Suprapubic skin (tissue), 4 donors: ENCODE results near the gene IRF6.

ENCODE experiments used
- EP300 ChIP-seq: sonication (generic); formaldehyde crosslinking; IDR thresholded peaks from one replicate; pipeline ENCODE4 v1.6.1; 2017; ENCODE audit warnings: antibody characterized with exemption
- POLR2A ChIP-seq, 2 donors: fragments of 450-650 bp; IDR thresholded peaks; one replicate each; pipeline ENCODE4 v1.6.1; 2017; ENCODE audit warnings: antibody characterized with exemption in 2 of 2, mild to moderate bottlenecking in 2 of 2, moderate library complexity in 2 of 2
- POLR2AphosphoS5 ChIP-seq, 3 donors: sonication (generic); formaldehyde crosslinking; IDR thresholded peaks; one replicate each; pipeline ENCODE4 v1.6.1; 2017; ENCODE audit warnings: antibody characterized with exemption in 3 of 3
- TF ChIP-seq, protein P1 (sequence below), 2 donors: fragments of 200-600 bp in 1 of 2; fragments of 450-650 bp in 1 of 2; sonication (generic) in 1 of 2; IDR thresholded peaks; one replicate each; pipeline ENCODE4 v1.5.1; 2016 to 2019; ENCODE audit warnings: antibody characterized with exemption in 2 of 2, mild to moderate bottlenecking in 1 of 2, moderate library complexity in 1 of 2

DNA sequence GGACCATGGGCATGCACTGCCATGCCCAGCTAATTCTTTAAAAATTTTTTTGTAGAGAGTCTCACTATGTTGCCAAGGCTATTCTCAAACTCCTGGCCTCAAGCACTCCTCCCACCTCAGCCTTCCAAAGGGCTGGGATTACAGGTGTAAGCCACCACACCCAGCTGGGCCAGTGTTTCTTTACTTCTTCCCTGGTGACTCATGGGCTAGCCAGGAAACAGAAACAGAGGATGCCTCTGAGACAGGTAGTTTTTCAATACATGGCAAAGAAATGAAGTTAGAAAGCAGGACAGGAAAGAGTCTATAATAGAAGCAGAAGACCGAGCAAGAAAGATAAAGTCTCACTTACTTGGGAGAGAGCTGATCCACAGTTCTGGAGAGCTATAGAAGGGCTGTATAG lies 14.0 kb downstream of the IRF6 start:
- TF ChIP-seq, protein P1, sequence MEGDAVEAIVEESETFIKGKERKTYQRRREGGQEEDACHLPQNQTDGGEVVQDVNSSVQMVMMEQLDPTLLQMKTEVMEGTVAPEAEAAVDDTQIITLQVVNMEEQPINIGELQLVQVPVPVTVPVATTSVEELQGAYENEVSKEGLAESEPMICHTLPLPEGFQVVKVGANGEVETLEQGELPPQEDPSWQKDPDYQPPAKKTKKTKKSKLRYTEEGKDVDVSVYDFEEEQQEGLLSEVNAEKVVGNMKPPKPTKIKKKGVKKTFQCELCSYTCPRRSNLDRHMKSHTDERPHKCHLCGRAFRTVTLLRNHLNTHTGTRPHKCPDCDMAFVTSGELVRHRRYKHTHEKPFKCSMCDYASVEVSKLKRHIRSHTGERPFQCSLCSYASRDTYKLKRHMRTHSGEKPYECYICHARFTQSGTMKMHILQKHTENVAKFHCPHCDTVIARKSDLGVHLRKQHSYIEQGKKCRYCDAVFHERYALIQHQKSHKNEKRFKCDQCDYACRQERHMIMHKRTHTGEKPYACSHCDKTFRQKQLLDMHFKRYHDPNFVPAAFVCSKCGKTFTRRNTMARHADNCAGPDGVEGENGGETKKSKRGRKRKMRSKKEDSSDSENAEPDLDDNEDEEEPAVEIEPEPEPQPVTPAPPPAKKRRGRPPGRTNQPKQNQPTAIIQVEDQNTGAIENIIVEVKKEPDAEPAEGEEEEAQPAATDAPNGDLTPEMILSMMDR (IDR thresholded peaks at IDR 0.05), result no peak
- no peak for TF ChIP-seq POLR2A (IDR thresholded peaks at IDR 0.05)
- TF ChIP-seq EP300, result no peak
- no peak for TF ChIP-seq POLR2AphosphoS5 (IDR thresholded peaks at IDR 0.05)
